ENCODE measurements around the gene SF3A1.

Gene SF3A1

DNA sequence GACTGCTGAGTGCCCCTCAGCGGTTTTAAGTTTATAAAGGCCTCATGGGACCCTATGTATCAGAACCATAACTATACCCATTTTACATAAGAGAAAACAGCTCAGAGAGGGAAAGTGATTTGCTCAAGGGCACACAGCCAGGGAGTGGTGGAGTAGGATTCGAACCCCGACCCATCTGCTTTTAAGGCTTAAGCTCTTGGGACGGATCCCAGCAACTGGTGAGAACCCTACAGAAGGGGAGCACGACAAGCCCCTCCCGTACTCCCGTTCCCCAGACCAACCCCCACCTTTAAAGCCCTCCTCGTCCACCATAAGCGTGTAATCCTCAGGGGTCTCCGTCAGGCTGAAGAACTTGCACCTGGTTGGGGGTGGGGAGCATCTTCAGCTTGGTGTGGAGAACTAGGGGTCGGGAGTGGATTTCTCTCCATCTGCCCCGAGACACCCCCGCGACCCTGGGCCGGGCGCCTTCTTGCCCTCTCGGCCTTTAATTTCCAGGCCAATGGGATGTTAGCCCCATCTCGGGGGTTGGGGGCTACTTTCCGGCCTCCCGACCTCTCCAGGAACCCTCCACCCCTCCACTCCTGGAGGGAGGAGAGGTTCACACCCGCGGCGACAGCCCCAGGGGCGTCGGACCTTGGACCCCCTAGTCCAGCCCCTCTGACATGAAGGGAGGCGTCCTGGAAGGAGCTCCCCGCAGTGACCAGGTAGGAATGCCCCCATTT, 68.1 kb downstream of the SF3A1 start:
- peak overlapping the region; percentile 79 for H3K27ac ChIP-seq (ENCODE audit: poor library complexity, severe bottlenecking)
- peaks cover 22% of the 10 kb centered on the region for H3K4me1 ChIP-seq (ENCODE audit: insufficient read depth, poor library complexity, severe bottlenecking)
- ATAC-seq (ENCODE audit: low read depth) (no peak), DNase-seq (ENCODE audit: low spot score) (no peak)
- H3K9me3 ChIP-seq (ENCODE audit: severe bottlenecking): no peaks in the 10 kb centered on the region
- peaks cover 4% of the 10 kb centered on the region; the same call in 1 of the 2 replicates for H3K36me3 ChIP-seq (ENCODE audit: low read depth)
- peak overlapping the region; percentile 47 for H3K4me3 ChIP-seq (ENCODE audit: severe bottlenecking)
- H3K27me3 ChIP-seq (ENCODE audit: insufficient read depth, poor library complexity, severe bottlenecking): no peaks in the 10 kb centered on the region
- no peak for TF ChIP-seq CTCF (IDR thresholded peaks at IDR 0.05; ENCODE audit: poor library complexity, severe bottlenecking)

DNA sequence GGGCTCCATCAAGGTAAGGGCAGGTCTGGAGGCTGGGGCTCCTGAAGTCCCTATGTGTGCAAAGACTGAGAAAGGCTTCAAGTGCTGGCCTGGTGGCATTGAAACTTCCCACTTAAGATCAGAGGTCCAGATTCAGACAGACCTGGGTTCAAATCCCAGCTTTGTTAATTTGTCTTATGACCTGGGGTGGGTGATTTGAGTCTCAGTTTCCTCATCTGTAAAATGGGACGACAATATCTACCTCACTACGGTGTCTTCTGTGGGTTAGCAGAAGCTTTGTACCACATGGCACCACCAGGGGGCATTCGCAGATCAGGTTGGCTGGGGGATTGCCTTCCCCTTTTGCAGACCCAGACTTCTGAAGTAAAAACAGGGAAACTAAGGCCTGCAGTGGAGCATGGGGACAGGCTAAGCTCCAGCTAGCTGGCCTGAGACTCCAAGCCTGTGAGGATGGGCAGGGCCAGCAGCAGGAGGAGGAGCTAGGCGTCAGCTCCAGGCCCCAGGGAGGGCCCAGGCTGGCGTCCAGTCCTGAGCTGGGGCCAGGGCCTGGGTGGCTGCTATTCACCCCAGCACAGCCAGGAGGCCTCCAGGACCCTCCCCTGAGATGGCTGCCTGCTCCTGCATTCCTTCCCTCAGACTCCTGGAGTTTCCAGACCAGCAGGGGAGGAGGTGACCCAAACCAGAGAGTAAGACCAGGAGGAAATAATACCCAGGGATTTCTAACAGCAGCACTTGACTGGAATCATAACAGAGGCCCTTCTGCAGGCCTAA, 68.9 kb downstream of the SF3A1 start:
- Histone ChIP-seq H3K36me3 (ENCODE audit: low read depth) (no peaks in the 10 kb centered on the region), H3K9me3 (ENCODE audit: severe bottlenecking) (no peaks in the 10 kb centered on the region), H3K4me3 (ENCODE audit: severe bottlenecking) (peak overlapping the region; percentile 47), H3K4me1 (ENCODE audit: insufficient read depth, poor library complexity, severe bottlenecking) (peaks cover 22% of the 10 kb centered on the region), H3K27ac (ENCODE audit: poor library complexity, severe bottlenecking) (peak overlapping the region; percentile 79), H3K27me3 (ENCODE audit: insufficient read depth, poor library complexity, severe bottlenecking) (no peaks in the 10 kb centered on the region)
- ATAC-seq (ENCODE audit: low read depth): peak; percentile 65
- no peak for DNase-seq (ENCODE audit: low spot score)
- peak; percentile 78 for TF ChIP-seq CTCF (IDR thresholded peaks at IDR 0.05; ENCODE audit: poor library complexity, severe bottlenecking)

DNA sequence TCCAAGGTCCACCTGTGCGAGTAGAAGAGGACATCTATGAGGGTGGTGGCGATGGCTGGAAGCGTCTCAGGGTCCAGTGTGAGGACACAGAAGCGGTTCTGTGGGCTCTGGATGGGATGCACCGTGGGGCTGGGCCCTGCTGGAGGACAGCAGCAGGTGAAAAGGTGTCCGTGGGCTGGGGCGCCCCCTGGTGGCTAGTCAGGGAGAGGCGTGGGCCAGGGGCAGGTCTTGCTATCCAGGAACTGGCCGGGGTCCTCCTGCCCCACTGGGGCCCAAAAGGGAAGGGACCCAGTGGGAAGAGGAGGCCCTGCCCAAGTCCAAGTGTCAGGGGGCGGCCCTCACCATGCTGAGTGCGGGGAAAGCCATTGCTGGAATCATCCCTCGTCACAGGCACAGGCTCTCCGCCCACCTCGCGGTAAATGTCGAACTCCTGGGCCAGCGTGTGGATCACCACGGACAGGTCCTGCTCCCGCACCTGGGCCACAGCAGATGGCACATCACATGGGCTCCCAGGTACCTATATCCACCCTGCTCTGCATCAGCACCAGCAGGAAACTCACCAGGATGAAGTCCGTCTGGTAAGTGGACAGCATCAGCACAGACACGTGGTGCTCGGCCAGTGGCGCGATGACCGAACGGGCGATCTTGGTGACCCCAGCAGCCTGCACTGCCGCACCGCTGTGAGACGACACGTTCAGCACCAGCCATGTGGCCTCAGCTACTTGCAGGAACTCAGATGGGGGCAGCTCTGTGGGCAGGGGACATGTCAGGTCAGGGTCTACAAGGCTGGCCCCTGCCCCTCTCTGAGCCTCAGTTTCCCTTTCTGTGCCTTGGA, 69.7 kb downstream of the SF3A1 start:
- Histone ChIP-seq H3K4me1 (ENCODE audit: insufficient read depth, poor library complexity, severe bottlenecking) (peaks cover 22% of the 10 kb centered on the region), H3K27me3 (ENCODE audit: insufficient read depth, poor library complexity, severe bottlenecking) (no peaks in the 10 kb centered on the region), H3K27ac (ENCODE audit: poor library complexity, severe bottlenecking) (no peak overlapping the region), H3K36me3 (ENCODE audit: low read depth) (no peaks in the 10 kb centered on the region), H3K9me3 (ENCODE audit: severe bottlenecking) (no peaks in the 10 kb centered on the region), H3K4me3 (ENCODE audit: severe bottlenecking) (no peak overlapping the region)
- DNase-seq (ENCODE audit: low spot score) (peak; percentile 64), ATAC-seq (ENCODE audit: low read depth) (no peak)
- TF ChIP-seq CTCF (IDR thresholded peaks at IDR 0.05; ENCODE audit: poor library complexity, severe bottlenecking): peak; percentile 73

DNA sequence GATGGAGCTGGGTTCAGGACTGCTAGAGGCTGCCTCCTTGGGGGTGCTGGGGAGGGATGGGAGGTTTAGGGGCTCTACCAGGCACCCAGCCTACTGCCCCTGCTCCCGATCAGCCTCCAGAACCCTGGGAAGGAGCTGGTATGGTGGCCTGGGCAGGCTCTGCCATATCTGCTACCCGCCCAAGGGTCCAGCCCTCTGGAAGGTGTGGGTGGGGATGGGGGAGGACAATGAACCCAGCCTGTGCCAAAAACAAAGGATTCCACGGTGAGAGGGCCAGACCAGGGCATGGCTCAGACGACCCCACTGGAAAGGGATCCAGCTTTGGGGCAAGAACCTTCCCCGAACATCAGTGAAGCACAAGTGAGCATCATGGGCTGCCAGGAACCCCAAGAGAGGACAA, 70.4 kb downstream of the SF3A1 start:
- no peak for ATAC-seq (ENCODE audit: low read depth)
- TF ChIP-seq CTCF (IDR thresholded peaks at IDR 0.05; ENCODE audit: poor library complexity, severe bottlenecking): no peak
- H3K36me3 ChIP-seq (ENCODE audit: low read depth): no peaks in the 10 kb centered on the region
- DNase-seq (ENCODE audit: low spot score): no peak
- no peak overlapping the region for H3K27ac ChIP-seq (ENCODE audit: poor library complexity, severe bottlenecking)
- H3K4me1 ChIP-seq (ENCODE audit: insufficient read depth, poor library complexity, severe bottlenecking): peaks cover 19% of the 10 kb centered on the region
- no peak overlapping the region for H3K4me3 ChIP-seq (ENCODE audit: severe bottlenecking)
- no peaks in the 10 kb centered on the region for H3K9me3 ChIP-seq (ENCODE audit: severe bottlenecking)
- no peaks in the 10 kb centered on the region for H3K27me3 ChIP-seq (ENCODE audit: insufficient read depth, poor library complexity, severe bottlenecking)
